Rectal smooth muscle tissue (tissue), 1 donor: Measurements from ENCODE around the gene FBXO21.
"Not testable (repeated sequence)": the region's sequence is repeated elsewhere in the genome, so short reads cannot be mapped to it uniquely, and the experiment has no call there.

ENCODE experiments used
- H3K27ac ChIP-seq: one replicate; pipeline ENCODE4 v1.7.0; 2013; ENCODE audit warnings: low read depth, low read length, inconsistent platforms
- H3K27me3 ChIP-seq: one replicate; pipeline ENCODE4 v1.7.0; 2013; ENCODE audit warnings: low read length; ENCODE audit not compliant: control insufficient read depth, insufficient read depth
- H3K36me3 ChIP-seq: one replicate; pipeline ENCODE4 v1.7.0; 2013; ENCODE audit warnings: low read length; ENCODE audit not compliant: control insufficient read depth, insufficient read depth
- H3K4me1 ChIP-seq: one replicate; pipeline ENCODE4 v1.7.0; 2013; ENCODE audit warnings: low read length; ENCODE audit not compliant: control insufficient read depth, insufficient read depth
- H3K4me3 ChIP-seq: one replicate; pipeline ENCODE4 v1.7.0; 2013; ENCODE audit warnings: low read length
- H3K9ac ChIP-seq: one replicate; pipeline ENCODE4 v1.7.0; 2013; ENCODE audit warnings: low read length

The FBXO21 gene

GRCh38 chr12:117102800-117103181 is 87.5 kb downstream of the FBXO21 start:
- no peak overlapping the region for H3K9ac ChIP-seq
- no peaks in the 10 kb centered on the region for H3K4me1 ChIP-seq
- H3K27me3 ChIP-seq: peaks cover 18% of the 10 kb centered on the region
- H3K27ac ChIP-seq: no peak overlapping the region
- no peak overlapping the region for H3K4me3 ChIP-seq
- no peaks in the 10 kb centered on the region for H3K36me3 ChIP-seq

GRCh38 chr12:117101953-117102799 is 88.1 kb downstream of the FBXO21 start:
- Histone ChIP-seq H3K36me3 (no peaks in the 10 kb centered on the region), H3K27ac (no peak overlapping the region)

GRCh38 chr12:117100851-117101673 is 89.2 kb downstream of the FBXO21 start:
- Histone ChIP-seq H3K27me3 (peaks cover 23% of the 10 kb centered on the region), H3K4me1 (no peaks in the 10 kb centered on the region), H3K9ac (no peak overlapping the region), H3K27ac (no peak overlapping the region), H3K36me3 (no peaks in the 10 kb centered on the region), H3K4me3 (no peak overlapping the region)

More at GRCh38 chr12:117101953-117102799, 88.1 kb downstream of the FBXO21 start:
- peaks cover 18% of the 10 kb centered on the region for H3K27me3 ChIP-seq
- no peaks in the 10 kb centered on the region for H3K4me1 ChIP-seq
- H3K9ac ChIP-seq: no peak overlapping the region
- H3K4me3 ChIP-seq: no peak overlapping the region

- Histone ChIP-seq H3K36me3 (no peaks in the 10 kb centered on the region), H3K4me3 (no peak overlapping the region), H3K9ac (no peak overlapping the region), H3K27me3 (peaks cover 23% of the 10 kb centered on the region), H3K27ac (no peak overlapping the region), H3K4me1 (no peaks in the 10 kb centered on the region)
These were observed 90.0 kb downstream of the FBXO21 start for GRCh38 chr12:117100251-117100650.

GRCh38 chr12:117098361-117099217 is 91.7 kb downstream of the FBXO21 start:
- H3K27me3 ChIP-seq: peaks cover 23% of the 10 kb centered on the region

GRCh38 chr12:117098024-117098360 is 92.3 kb downstream of the FBXO21 start:
- Histone ChIP-seq H3K36me3 (no peaks in the 10 kb centered on the region), H3K4me3 (peak overlapping the region; percentile 54), H3K4me1 (no peaks in the 10 kb centered on the region), H3K27ac (no peak overlapping the region), H3K9ac (no peak overlapping the region), H3K27me3 (peaks cover 23% of the 10 kb centered on the region)

More at GRCh38 chr12:117098361-117099217, 91.7 kb downstream of the FBXO21 start:
- Histone ChIP-seq H3K27ac (no peak overlapping the region), H3K4me1 (no peaks in the 10 kb centered on the region), H3K4me3 (peak overlapping the region; percentile 54), H3K9ac (no peak overlapping the region), H3K36me3 (no peaks in the 10 kb centered on the region)

- no peak overlapping the region for H3K4me3 ChIP-seq
- H3K27me3 ChIP-seq: peaks cover 23% of the 10 kb centered on the region
These were observed 93.1 kb downstream of the FBXO21 start for GRCh38 chr12:117097159-117097558.

GRCh38 chr12:117096501-117097042 is 93.7 kb downstream of the FBXO21 start:
- no peak overlapping the region for H3K27ac ChIP-seq
- no peaks in the 10 kb centered on the region for H3K36me3 ChIP-seq
- H3K9ac ChIP-seq: no peak overlapping the region
- no peak overlapping the region for H3K4me3 ChIP-seq
- H3K4me1 ChIP-seq: no peaks in the 10 kb centered on the region
- peaks cover 20% of the 10 kb centered on the region for H3K27me3 ChIP-seq

More at GRCh38 chr12:117097159-117097558, 93.1 kb downstream of the FBXO21 start:
- H3K9ac ChIP-seq: no peak overlapping the region
- H3K27ac ChIP-seq: no peak overlapping the region
- H3K4me1 ChIP-seq: no peaks in the 10 kb centered on the region
- H3K36me3 ChIP-seq: no peaks in the 10 kb centered on the region

- not testable (repeated sequence) for H3K4me3 ChIP-seq, H3K36me3 ChIP-seq, H3K9ac ChIP-seq, H3K27ac ChIP-seq, H3K4me1 ChIP-seq
- peaks cover 15% of the 10 kb centered on the region for H3K27me3 ChIP-seq
These were observed 95.1 kb downstream of the FBXO21 start for GRCh38 chr12:117095191-117095590.

- Histone ChIP-seq H3K9ac (no peak overlapping the region), H3K36me3 (no peaks in the 10 kb centered on the region), H3K27me3 (peaks cover 14% of the 10 kb centered on the region), H3K4me3 (no peak overlapping the region), H3K4me1 (no peaks in the 10 kb centered on the region), H3K27ac (no peak overlapping the region)
These were observed 96.2 kb downstream of the FBXO21 start for GRCh38 chr12:117093918-117094630.

GRCh38 chr12:117093431-117093830 is 96.8 kb downstream of the FBXO21 start:
- H3K4me1 ChIP-seq: no peaks in the 10 kb centered on the region
- no peaks in the 10 kb centered on the region for H3K36me3 ChIP-seq
- no peak overlapping the region for H3K4me3 ChIP-seq
- H3K27ac ChIP-seq: no peak overlapping the region
- peaks cover 11% of the 10 kb centered on the region for H3K27me3 ChIP-seq
- no peak overlapping the region for H3K9ac ChIP-seq
